ENCODE results near the gene RCAN1. TPM values are rescaled to one million over a fixed set of nuclear protein-coding genes. Genes with fewer than 3 reads are reported as not detected.

The RCAN1 gene
- total and polyA plus RNA-seq, 2 of the 13 experiments (the other 11 are each of a cell fraction or from before 2014, with no cell fraction given): 9.4 to 34.1 TPM

GRCh38 chr21:34520281-34520680, 94.6 kb downstream of the RCAN1 start (continued):
- TF ChIP-seq, protein P1, sequence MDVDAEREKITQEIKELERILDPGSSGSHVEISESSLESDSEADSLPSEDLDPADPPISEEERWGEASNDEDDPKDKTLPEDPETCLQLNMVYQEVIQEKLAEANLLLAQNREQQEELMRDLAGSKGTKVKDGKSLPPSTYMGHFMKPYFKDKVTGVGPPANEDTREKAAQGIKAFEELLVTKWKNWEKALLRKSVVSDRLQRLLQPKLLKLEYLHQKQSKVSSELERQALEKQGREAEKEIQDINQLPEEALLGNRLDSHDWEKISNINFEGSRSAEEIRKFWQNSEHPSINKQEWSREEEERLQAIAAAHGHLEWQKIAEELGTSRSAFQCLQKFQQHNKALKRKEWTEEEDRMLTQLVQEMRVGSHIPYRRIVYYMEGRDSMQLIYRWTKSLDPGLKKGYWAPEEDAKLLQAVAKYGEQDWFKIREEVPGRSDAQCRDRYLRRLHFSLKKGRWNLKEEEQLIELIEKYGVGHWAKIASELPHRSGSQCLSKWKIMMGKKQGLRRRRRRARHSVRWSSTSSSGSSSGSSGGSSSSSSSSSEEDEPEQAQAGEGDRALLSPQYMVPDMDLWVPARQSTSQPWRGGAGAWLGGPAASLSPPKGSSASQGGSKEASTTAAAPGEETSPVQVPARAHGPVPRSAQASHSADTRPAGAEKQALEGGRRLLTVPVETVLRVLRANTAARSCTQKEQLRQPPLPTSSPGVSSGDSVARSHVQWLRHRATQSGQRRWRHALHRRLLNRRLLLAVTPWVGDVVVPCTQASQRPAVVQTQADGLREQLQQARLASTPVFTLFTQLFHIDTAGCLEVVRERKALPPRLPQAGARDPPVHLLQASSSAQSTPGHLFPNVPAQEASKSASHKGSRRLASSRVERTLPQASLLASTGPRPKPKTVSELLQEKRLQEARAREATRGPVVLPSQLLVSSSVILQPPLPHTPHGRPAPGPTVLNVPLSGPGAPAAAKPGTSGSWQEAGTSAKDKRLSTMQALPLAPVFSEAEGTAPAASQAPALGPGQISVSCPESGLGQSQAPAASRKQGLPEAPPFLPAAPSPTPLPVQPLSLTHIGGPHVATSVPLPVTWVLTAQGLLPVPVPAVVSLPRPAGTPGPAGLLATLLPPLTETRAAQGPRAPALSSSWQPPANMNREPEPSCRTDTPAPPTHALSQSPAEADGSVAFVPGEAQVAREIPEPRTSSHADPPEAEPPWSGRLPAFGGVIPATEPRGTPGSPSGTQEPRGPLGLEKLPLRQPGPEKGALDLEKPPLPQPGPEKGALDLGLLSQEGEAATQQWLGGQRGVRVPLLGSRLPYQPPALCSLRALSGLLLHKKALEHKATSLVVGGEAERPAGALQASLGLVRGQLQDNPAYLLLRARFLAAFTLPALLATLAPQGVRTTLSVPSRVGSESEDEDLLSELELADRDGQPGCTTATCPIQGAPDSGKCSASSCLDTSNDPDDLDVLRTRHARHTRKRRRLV (CRISPR knock-in tag; IDR thresholded peaks at IDR 0.05): no peak
- TF ChIP-seq HOXD1 (CRISPR knock-in tag; IDR thresholded peaks at IDR 0.05) (no peak), TBL1XR1 (IDR thresholded peaks at IDR 0.05; ENCODE audit: borderline replicate concordance, low read length, partially characterized antibody) (no peak), TRIM24 (CRISPR knock-in tag; IDR thresholded peaks at IDR 0.05) (no peak)

GRCh38 chr21:34519694-34520093, 95.2 kb downstream of the RCAN1 start:
- CTCF ChIA-PET (ENCODE audit: low intra/inter-chr PET ratio, low total read pairs): no interaction called here
- intact Hi-C loops (cut with micrococcal nuclease; ENCODE audit: unreplicated experiment): loop anchor here (5.0 kb wide), 1 partner anchor 83 kb away; no protein-coding TSS in a partner anchor
- no peaks in the 10 kb centered on the region for H3K79me2 ChIP-seq (ENCODE audit: insufficient read depth, low read length)
- no peak overlapping the region for H3K9ac ChIP-seq (ENCODE audit: insufficient read depth, low read depth, low read length)
- in situ Hi-C loops (cut with HindIII; ENCODE audit: extremely low pct_ligation_motif_present, low pct_unique_long_range_greater_than_20kb): no loop called here
- FAIRE-seq: no peak
- POLR2A ChIA-PET: no interaction called here
- no peak overlapping the region for H3K4me2 ChIP-seq (ENCODE audit: low read depth, low read length)
- H3K27me3 ChIP-seq (ENCODE audit: control insufficient read depth in 1 of 2, insufficient read depth in 2 of 2, low read length in 2 of 2): no peaks in the 10 kb centered on the region
- no peak for ATAC-seq
- H3K36me3 ChIP-seq (replicated peaks in 1 of 2; ENCODE audit: control insufficient read depth in 1 of 2, insufficient read depth in 2 of 2, low read length in 2 of 2): peaks cover 9 to 43% of the 10 kb centered on the region in 2 experiments
- no TSS peak for BruUV-seq (replicated peaks)
- peaks cover 5% of the 10 kb centered on the region; the same call in 1 of the 2 replicates for H4K20me1 ChIP-seq (ENCODE audit: insufficient read depth, low read length)
- DNase-seq (ENCODE audit: low spot score): no peak
- no peak overlapping the region for H3K4me3 ChIP-seq (replicated peaks in 1 of 3; ENCODE audit: insufficient read depth in 1 of 3, low read depth in 2 of 3, low read length in 3 of 3)
- H2AFZ ChIP-seq (ENCODE audit: low read length): no peak overlapping the region
- no peaks in the 10 kb centered on the region for H3K9me3 ChIP-seq (ENCODE audit: low read length)
- peaks cover 45% of the 10 kb centered on the region for H3K4me1 ChIP-seq (ENCODE audit: insufficient read depth, low read length)
- H3K27ac ChIP-seq (ENCODE audit: extremely low read length, insufficient read depth, low read length): no peak overlapping the region
- WGBS (ENCODE audit: low lambda C conversion rate): 91% methylated on average over 8 of the region's 8 CpGs
- TF ChIP-seq, protein P2, sequence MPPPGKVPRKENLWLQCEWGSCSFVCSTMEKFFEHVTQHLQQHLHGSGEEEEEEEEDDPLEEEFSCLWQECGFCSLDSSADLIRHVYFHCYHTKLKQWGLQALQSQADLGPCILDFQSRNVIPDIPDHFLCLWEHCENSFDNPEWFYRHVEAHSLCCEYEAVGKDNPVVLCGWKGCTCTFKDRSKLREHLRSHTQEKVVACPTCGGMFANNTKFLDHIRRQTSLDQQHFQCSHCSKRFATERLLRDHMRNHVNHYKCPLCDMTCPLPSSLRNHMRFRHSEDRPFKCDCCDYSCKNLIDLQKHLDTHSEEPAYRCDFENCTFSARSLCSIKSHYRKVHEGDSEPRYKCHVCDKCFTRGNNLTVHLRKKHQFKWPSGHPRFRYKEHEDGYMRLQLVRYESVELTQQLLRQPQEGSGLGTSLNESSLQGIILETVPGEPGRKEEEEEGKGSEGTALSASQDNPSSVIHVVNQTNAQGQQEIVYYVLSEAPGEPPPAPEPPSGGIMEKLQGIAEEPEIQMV (CRISPR knock-in tag; IDR thresholded peaks at IDR 0.05; ENCODE audit: low read depth): no peak
- TF ChIP-seq JUN (CRISPR knock-in tag; IDR thresholded peaks at IDR 0.05) (no peak), SSRP1 (CRISPR knock-in tag; IDR thresholded peaks at IDR 0.05) (no peak), HNRNPH1 (optimal IDR thresholded peaks at IDR 0.05; ENCODE audit: low read depth, low read length) (no peak), CEBPG (CRISPR knock-in tag; IDR thresholded peaks at IDR 0.05) (no peak), THAP11 (CRISPR knock-in tag; IDR thresholded peaks at IDR 0.05) (no peak), ZNF841 (CRISPR knock-in tag; IDR thresholded peaks at IDR 0.05; ENCODE audit: borderline replicate concordance) (no peak), PTBP1 (IDR thresholded peaks at IDR 0.05; ENCODE audit: low read depth, low read length, poor library complexity, severe bottlenecking) (no peak), PCBP1 (IDR thresholded peaks at IDR 0.05; ENCODE audit: borderline replicate concordance, low read depth, low read length) (no peak)
- TF ChIP-seq, protein P3, sequence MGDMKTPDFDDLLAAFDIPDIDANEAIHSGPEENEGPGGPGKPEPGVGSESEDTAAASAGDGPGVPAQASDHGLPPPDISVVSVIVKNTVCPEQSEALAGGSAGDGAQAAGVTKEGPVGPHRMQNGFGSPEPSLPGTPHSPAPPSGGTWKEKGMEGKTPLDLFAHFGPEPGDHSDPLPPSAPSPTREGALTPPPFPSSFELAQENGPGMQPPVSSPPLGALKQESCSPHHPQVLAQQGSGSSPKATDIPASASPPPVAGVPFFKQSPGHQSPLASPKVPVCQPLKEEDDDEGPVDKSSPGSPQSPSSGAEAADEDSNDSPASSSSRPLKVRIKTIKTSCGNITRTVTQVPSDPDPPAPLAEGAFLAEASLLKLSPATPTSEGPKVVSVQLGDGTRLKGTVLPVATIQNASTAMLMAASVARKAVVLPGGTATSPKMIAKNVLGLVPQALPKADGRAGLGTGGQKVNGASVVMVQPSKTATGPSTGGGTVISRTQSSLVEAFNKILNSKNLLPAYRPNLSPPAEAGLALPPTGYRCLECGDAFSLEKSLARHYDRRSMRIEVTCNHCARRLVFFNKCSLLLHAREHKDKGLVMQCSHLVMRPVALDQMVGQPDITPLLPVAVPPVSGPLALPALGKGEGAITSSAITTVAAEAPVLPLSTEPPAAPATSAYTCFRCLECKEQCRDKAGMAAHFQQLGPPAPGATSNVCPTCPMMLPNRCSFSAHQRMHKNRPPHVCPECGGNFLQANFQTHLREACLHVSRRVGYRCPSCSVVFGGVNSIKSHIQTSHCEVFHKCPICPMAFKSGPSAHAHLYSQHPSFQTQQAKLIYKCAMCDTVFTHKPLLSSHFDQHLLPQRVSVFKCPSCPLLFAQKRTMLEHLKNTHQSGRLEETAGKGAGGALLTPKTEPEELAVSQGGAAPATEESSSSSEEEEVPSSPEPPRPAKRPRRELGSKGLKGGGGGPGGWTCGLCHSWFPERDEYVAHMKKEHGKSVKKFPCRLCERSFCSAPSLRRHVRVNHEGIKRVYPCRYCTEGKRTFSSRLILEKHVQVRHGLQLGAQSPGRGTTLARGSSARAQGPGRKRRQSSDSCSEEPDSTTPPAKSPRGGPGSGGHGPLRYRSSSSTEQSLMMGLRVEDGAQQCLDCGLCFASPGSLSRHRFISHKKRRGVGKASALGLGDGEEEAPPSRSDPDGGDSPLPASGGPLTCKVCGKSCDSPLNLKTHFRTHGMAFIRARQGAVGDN (CRISPR knock-in tag; IDR thresholded peaks at IDR 0.05): no peak

All from HepG2 (cell line).